ENCODE measurements around the gene PLCH1.

GRCh38 chr3:155690921-155691320 is 54.0 kb downstream of the PLCH1 start:
- TF ChIP-seq CTCF (IDR thresholded peaks at IDR 0.05) (no peak), POLR2A (IDR thresholded peaks at IDR 0.05) (no peak)
